ENCODE data around the gene DMC1.

Gene DMC1

DNA sequence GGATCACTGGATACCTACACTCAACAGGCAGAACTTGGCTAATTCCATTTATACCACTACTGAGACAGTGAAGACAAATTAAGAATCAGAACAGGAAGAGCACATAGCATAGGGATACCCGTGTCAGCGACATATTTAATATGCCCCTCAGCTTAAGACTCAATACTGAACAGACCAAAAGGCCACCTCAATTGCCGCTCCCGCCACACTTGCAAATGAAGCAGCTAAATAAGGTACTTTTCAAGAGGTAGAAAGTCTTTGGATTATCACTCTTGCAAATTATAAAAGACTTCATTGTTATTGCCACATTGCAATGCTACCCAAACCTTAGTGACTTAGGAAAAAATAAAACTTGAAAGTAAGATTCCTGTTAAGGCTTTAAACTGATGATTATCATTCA lies 67.0 kb downstream of the DMC1 start:
- DNase-seq (ENCODE audit: low read depth in 1 of 2, low spot score in 1 of 2) = no peak

DNA sequence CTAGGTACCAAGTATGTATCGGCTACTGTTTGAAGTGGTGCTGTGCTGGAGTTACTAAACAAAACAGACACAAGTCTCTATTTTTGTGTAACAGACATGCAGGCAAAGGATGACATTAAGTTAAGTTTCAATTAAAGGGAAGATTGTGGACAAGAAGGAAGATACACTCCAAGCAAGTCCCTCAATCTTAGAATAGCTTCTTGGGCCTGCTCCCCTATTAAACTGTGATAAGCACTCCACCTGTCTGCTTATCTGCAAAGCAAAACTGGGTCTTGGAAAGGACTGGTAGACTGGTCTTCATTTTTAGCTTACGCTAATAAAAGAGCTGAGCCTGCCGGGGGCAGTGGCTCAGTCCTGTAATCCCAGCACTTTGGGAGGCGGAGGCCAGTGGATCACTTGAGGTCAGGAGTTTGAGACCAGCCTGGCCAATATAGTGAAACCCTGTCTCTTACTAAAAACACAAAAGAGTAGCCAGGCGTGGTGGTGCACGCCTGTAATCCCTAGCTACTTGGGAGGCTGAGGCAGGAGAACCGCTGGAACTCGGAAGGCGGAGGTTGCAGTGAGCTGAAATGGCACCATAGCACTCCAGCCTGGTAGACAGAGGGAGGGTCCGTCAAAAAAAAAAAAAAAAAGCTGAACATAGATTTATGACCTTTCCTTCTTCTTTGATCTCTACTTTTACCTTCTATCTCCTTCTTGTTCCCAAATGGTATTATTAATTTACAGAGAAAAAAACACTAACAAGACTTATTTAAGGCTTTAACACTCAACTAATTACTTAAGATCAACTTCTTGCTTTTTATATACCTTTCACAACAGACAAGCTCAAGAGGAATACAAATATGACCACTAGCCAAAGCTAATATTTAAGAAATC lies 67.9 kb downstream of the DMC1 start:
- no peak for DNase-seq (ENCODE audit: low read depth in 1 of 2, low spot score in 1 of 2)

DNA sequence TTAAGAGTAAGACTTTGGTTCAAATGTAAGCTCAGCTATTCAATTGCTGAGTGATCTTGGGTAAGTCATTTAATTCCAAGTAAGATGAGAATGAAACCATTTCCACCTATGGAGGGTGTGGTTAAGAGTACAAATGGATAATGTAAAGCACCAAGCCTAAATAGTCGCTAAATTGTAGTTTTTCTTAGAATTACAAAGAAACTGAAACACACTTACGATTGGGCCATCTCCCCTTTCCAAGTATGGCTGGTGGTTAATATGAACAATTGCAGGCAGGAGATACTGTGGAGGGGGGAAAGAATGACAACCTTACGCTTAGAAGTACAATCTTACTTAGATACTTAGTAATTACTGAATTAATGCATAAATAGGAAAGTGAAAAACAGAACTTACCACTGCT lies 72.1 kb downstream of the DMC1 start:
- no peak for DNase-seq (ENCODE audit: low read depth in 1 of 2, low spot score in 1 of 2)

DNA sequence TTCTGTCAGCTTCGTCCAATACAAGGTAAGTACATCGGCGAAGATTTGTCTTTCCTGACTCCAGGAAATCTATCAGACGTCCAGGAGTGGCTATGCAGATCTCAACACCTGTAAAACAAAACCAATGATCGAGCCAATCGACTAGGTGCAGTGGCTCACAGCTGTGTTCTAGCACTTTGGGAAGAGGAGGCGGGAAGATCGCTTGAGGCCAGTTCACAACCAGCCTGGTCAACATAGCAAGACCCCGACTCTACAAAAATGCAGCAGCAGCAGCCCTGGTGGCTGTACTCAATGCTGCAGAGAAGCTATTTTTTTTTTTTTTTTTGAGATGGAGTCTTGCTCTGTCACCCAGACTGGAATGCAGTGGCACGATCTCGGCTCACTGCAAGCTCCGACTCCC lies 75.0 kb downstream of the DMC1 start:
- no peak for DNase-seq (ENCODE audit: low read depth in 1 of 2, low spot score in 1 of 2)

DNA sequence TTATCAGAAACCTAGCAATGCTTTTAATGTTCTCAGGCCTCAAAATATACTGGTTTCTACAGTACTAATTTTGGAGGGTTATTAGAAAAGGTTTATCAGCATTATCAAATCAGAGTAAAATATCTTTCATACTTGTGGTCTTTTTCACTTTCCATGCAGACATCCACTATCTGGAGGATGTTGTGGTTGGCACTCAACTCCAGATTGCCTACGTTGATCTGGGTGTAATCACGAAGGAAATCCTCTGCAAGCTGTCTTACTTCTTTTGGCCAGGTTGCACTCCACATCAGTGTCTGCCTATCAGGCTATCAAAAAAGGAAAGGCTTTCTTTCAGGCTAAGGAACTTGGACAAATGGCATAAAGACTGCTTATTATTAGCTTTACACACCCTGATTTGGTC lies 75.5 kb downstream of the DMC1 start:
- DNase-seq (ENCODE audit: low read depth in 1 of 2, low spot score in 1 of 2) = no peak

DNA sequence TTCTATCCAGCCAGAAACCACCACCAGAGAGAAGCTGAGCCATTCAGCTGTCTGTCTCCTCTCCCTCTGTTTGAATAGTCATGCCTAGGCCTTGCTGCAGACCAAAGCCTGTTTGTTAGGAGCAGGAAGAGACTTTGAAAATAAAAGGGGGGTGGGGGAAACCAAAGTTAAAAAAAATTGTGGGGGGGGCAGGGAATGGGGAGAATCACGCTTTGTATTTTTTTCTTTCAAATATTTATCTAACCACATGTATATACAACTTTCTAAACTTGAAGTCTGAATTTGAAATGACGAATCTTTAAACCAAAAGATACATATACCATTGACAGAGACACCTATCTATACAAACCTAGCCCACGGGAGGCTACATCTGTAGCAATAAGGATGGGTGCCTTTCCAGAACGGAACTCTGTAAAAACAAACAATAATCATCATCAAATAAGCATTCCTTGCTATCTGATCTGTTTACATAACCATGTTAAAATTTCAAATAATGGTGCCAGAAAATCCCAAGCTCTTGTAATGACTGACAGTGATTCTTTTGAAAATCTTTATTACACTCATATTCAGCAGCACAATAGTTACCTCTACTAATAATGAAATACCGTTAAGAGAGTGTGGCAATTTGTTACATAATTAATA lies 78.2 kb downstream of the DMC1 start:
- no peak for DNase-seq (ENCODE audit: low read depth in 1 of 2, low spot score in 1 of 2)

DNA sequence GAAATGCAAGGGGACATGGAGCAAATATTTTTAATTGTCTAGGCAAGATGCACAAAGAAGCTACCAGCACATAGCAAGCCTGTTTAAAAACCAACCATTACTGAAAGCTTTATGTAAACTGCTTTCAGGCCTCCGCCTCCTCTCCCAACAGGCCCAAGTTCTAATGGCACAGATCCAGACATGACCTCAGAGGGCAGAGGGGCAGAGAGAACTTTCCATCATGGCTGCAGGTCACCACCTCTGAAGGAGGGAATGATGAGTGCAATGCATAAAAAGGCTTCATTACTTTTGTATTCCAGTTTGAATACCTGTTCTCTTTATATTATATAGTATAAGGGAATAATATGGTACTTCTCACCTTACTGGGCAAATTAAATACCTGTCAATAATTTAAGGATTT lies 79.1 kb downstream of the DMC1 start:
- no peak for DNase-seq (ENCODE audit: low read depth in 1 of 2, low spot score in 1 of 2)

DNA sequence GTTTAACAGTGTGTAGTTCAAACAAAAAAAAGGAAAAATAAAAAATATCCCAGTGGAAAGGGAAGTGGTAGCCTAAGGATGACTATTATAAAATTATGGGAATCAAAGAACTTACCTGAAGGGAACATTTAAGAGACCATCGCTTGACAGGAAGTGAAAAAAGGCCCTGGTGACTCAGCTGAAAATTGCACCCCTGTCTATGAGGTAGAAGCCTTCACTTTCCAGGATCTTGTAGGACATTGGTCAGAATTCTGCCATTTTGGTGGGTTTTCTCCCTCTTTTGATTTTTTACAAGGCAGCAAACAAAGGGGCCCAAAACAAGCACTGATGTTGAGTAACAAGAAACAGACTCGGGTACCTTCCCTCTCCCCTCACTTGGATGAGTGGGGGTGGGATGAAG lies 79.5 kb downstream of the DMC1 start:
- DNase-seq (ENCODE audit: low read depth in 1 of 2, low spot score in 1 of 2) = no peak

DNA sequence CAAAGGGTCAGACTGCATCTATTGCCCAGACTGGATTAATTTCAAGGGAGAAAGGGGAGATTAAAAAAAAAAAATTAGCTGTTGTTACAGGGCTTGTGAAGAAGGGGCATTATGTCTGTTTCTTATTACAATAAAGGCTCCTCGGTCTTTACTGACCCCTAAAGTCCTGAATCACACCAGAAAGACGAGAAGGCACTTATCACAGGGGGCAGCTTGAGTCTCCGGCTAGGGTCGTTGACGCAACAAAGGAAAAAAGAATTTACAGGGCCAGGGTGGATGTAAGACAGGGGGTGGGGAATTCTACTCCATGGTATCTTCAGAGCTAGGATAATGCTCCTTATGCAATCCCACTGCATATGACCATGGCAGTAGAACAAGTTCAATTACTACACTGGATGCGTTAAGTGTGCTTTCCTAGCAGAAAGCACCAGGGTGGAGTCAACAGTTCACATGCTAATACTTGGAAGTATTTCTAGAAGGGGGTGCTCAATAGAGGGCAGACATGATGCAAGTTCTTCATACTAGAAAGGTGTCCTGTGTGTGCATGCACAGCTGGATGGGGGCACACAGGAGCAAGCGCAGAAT lies 80.3 kb downstream of the DMC1 start:
- no peak for DNase-seq (ENCODE audit: low read depth in 1 of 2, low spot score in 1 of 2)

DNA sequence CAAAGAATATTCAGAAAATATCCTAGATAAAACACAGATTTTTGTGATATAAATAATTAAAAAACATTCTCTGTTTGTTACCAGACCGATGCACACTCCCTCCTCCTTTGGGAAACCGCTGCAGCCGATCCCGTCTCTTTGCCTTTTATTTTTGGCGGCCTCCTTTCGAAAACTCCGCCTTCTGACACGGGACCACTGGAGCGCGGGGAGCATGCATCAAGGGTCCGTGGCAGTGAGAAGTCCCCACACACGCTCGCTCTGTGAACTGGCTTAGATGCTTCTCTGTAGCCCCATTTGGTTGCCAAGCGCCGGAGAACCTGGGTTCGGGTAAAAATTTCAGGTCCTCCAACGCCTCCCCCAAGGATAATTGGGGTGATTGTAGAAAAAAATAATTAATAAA lies 80.8 kb downstream of the DMC1 start:
- DNase-seq (ENCODE audit: low read depth in 1 of 2, low spot score in 1 of 2) = no peak

DNA sequence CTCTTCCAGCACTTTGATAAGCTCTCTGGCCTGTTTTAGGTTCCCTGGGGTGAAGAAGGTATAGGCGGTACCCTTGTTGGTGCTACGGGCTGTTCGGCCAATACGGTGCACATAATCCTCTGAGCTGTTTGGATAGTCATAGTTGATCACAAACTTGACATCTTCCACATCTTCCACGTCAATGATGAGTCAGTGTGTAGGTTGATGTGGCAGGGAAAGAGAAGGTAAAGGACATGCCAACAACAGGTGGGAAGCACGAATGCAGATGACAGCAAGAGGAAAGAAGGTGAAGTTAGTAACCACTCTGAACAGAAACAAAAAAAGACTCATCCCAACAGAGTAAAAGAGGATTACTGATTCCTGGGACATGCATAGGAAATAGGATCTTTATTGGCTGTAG lies 82.0 kb downstream of the DMC1 start:
- no peak for DNase-seq (ENCODE audit: low read depth in 1 of 2, low spot score in 1 of 2)

DNA sequence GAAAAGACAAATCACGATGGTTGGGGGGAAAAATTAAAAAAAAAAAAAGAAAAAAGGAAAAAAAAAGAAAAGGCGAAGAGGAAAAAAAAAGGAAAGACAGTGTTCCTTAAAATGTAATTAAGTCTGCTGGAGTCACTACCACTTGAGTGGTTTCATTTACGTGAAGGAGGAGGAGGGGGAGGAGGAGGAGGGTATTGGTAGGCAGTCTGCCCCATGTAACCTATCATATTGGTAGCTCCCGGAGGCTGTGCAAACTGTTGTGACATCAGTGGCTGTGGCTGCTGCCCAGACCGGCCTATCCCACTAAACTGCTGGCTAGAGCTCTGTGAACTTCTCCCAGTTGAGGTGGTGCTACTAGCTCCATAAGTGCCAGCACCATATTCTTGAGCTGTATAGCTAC lies 84.2 kb downstream of the DMC1 start:
- DNase-seq (ENCODE audit: low read depth in 1 of 2, low spot score in 1 of 2) = no peak

DNA sequence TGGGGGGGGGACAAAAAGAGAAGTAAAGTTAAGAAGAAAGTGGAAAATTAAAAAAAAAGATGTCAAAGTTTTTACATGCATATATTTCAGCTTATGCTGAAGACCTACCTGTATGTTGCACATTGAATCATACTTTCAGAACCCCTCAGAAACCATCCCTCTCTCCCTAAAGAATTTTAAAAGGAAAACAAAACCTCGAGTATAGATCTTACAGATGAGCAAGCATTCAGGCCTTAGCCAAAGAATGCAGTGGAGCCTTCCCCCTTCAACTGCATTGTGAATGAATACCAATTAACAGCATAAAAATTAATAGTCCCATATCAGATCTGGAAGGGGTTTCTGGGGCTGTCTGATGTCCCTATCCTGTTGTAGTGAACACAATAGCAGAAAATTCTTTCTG lies 85.7 kb downstream of the DMC1 start:
- no peak for DNase-seq (ENCODE audit: low read depth in 1 of 2, low spot score in 1 of 2)

DNA sequence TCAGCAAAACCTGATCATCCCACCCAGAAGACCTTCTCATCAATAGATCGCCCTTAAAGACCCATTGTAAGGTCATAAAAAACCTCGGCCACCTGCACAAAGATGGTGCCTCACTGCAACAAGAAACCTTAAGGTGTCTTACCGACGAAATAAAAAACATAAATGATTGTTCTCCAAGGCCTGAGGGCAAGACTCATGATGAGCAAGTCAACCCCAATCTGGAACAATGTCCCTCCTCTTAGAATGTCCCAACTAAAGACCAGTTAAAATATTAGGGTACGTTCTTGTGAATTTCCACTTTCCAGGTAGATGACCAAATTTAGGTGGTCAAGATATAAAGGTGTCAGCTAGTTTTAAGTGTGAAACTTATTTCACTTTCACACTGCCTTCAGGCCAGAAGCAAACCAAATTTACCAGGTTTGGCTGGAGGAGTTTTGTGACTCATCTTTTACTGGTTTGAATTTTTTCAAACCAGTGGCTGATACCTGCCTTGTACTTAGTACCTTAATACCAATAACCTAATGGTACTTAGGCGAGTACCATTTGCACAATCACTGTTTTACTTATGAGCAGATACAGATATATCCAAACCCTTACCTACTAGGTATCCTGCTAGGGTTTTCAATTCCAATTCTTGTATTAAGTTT lies 87.2 kb downstream of the DMC1 start:
- DNase-seq (ENCODE audit: low read depth in 1 of 2, low spot score in 1 of 2) = no peak

DNA sequence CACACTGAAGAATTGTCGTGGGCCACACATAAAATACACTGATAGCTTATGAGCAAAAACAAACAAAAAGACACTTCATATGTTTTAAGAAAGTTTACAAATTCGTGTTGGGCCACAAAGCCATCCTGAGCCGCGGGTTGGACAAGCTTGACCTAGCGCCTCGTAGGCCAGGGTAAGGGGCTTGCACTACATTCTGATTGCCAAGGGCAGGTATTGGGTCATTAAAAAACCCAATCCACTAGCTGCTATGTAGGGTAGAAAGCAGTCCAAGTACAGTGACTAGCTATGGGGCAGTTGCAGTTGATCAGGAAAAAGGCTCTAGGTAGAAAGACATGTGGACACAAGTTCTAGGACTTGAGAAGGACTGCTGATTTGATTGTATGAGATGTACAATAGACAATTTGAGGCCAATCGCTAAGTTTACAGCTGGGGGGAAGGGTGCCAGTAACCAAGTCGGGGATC lies 88.1 kb downstream of the DMC1 start:
- DNase-seq (ENCODE audit: low read depth in 1 of 2, low spot score in 1 of 2) = no peak

DNA sequence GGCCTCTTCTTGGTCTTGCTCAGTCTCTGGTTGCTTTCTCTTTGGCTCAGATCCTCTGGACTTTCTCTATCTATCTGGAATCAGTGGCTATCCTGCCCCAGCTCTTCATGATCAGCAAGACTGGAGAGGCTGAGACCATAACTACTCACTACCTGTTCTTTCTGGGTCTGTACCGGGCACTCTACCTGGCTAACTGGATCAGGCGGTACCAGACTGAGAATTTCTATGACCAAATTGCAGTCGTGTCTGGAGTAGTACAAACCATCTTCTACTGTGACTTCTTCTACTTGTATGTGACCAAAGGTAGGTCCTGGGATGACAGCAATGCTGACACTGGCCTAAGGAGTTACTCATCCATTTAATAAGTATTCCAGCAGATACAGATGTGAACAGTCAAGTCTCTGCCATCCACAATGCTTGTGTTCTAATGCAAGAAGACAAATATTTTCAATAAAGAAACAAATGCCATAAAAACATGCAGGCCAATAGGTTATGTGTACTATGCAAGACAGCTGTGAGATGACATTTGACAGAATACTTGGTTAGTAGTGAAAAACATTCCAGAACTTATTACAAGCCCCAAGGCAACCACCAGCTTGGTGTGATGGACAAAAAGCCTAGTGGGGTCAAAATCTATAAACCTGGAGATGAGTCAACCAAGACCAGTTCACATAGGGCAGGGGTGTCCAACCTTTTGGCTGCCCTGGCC lies 88.7 kb downstream of the DMC1 start:
- no peak for DNase-seq (ENCODE audit: low read depth in 1 of 2, low spot score in 1 of 2)

DNA sequence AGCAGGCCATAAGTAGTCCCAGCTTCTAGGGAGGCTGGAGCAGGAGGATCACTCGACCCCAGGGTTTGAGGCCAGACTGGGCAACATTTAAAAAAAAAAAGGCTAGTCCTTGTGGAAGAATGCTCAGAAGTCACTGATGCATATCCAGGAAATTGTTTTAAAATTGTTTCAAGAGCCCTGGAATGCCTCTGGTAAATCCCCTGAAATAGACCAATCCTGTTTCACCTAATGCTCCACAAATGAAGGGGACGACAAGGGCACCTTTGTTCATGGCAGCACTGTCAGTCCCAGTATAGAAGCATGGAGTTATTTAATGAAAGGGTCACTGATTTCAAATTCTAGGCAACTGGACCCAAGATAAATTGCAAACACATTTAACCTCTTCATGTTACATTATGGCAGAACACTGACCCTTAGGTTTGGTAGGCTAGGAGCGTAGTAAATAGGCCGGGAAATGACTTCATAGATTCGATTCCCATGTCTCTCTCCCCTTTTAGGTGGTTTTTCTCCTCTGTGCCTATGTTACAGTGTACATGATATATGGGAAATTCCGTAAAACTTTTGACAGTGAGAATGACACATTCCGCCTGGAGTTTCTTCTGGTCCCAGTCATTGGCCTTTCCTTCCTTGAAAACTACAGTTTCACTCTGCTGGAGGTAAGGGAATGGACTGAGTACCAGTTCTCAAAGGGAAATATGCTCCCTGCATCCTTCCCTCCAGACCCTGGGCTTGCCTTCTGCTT lies 90.7 kb downstream of the DMC1 start:
- DNase-seq (ENCODE audit: low read depth in 1 of 2, low spot score in 1 of 2) = no peak

DNA sequence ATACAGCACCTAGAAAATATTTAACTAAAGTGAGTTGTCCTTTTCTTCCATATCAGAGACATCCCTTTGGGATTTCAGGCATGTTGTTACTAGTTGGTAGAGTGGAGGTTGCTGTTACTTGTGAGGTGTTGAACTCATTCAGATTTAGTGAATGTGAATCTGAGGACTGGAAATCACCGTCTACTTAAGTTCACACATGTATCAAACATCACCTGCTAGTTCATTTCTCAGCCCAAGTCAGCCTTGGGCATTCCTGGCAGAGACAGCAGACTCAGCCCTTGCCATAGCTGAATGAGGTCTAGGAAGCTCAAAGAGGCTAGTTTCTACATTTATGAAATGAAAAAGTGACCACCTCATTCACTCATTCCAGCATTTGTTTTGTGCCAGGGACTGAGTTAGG lies 92.4 kb downstream of the DMC1 start:
- no peak for DNase-seq (ENCODE audit: low read depth in 1 of 2, low spot score in 1 of 2)

DNA sequence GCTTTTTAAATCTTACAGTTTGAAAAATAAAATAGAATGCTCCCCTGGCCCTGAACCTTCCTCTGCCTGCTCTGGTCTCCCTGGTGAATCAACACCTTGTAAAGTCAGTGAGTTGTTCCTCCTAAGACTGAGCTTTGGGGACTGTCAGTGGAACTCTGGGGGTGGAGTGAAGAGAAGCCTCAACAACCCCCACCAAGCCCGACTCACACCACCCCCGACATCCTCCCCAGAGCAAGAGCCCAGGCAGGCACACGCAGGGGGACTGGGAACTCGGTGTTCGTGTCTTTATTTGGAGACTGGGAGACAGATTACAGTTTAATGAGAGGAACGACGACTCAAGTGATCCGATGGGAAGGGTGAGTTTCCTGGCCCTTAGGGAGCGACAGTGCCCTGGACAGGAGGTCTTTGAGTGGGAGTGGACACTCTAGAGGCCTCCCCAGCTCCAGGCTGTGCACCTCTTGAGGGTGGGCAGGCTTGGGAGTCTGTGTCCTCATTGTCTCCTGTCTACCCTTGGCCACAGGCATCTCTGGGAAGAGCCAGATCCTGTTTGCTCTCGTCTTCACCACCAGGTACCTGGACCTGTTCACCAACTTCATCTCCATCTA lies 95.9 kb downstream of the DMC1 start:
- no peak for DNase-seq (ENCODE audit: low read depth in 1 of 2, low spot score in 1 of 2)

DNA sequence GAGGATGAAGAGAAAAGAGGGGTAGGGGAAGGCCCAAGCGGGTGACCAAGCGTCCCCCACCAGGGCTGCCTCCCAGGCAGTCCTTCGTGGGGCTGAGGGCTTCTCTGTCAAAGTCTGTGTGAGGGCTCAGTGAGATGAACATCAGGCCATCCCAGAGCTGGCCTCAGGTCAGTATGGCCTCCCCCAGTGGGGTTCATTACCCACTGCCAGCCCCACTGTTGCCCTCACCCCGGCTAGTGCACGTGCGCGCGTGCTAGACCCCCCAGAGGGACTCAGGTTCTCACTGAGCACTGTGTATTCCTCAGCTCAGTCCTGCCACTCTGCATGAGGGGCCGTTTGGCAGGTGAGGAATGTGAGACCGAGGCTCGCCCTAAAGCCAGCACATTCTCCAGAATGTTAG lies 98.7 kb downstream of the DMC1 start:
- no peak for DNase-seq (ENCODE audit: low read depth in 1 of 2, low spot score in 1 of 2)

Measured in activated CD4-positive, alpha-beta T cell treated with anti-CD3 and anti-CD28 coated beads, Interleukin-2, amount 50 U/mL, for 24 hours (primary cell).